ENCODE results near the gene CYP27C1. TPM values are rescaled to one million over a fixed set of nuclear protein-coding genes. Genes with fewer than 3 reads are reported as not detected.

Gene CYP27C1
- total RNA-seq, 2 experiments from 2014 or later, result not detected

DNA sequence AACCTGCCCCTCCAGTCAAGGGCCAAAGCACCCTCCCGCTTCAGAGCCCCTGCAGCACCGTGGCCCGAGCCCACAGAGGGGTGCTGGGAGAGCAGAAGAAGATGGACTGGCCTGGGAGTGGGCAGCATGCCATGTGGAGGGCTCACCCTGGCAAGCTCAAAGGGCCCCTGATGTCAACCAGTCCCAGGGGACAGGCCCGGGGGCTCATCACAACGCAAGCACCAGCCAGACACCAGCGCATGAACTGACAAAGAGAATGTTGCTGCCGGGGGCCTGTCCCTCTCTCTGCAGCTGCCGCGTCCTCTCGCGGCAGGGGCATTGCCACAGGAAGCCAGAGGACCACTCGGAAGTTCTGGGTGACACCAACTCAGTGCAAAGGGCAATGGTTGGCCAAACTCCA is 82.9 kb downstream of the CYP27C1 start:
- Histone ChIP-seq H3K4me3 (ENCODE audit: low read length) (no peak overlapping the region), H3K36me3 (ENCODE audit: insufficient read depth, low read length) (no peaks in the 10 kb centered on the region), H3K27me3 (ENCODE audit: control insufficient read depth in 1 of 2, insufficient read depth in 2 of 2, low read length in 2 of 2) (no peaks in the 10 kb centered on the region), H3K9me3 (ENCODE audit: control insufficient read depth in 1 of 2, insufficient read depth in 1 of 2, low read length in 2 of 2) (no peaks in the 10 kb centered on the region), H3K4me1 (ENCODE audit: insufficient read depth, low read length) (no peaks in the 10 kb centered on the region), H3K27ac (ENCODE audit: low read depth in 1 of 2, low read length in 2 of 2) (no peak overlapping the region)
- Mint-ChIP-seq H3K9me3 (no peaks in the 10 kb centered on the region), H3K36me3 (ENCODE audit: low read depth) (no peaks in the 10 kb centered on the region), H3K27ac (no peak overlapping the region), H3K27me3 (no peaks in the 10 kb centered on the region), H3K4me1 (ENCODE audit: low read depth) (no peaks in the 10 kb centered on the region), H3K4me3 (no peak overlapping the region)
- POLR2A ChIA-PET, result no interaction called here
- TF ChIP-seq, protein P1, sequence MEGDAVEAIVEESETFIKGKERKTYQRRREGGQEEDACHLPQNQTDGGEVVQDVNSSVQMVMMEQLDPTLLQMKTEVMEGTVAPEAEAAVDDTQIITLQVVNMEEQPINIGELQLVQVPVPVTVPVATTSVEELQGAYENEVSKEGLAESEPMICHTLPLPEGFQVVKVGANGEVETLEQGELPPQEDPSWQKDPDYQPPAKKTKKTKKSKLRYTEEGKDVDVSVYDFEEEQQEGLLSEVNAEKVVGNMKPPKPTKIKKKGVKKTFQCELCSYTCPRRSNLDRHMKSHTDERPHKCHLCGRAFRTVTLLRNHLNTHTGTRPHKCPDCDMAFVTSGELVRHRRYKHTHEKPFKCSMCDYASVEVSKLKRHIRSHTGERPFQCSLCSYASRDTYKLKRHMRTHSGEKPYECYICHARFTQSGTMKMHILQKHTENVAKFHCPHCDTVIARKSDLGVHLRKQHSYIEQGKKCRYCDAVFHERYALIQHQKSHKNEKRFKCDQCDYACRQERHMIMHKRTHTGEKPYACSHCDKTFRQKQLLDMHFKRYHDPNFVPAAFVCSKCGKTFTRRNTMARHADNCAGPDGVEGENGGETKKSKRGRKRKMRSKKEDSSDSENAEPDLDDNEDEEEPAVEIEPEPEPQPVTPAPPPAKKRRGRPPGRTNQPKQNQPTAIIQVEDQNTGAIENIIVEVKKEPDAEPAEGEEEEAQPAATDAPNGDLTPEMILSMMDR (IDR thresholded peaks at IDR 0.05), result no peak
- CTCF ChIA-PET, result no interaction called here
- intact Hi-C loops (cut with DNase I, micrococcal nuclease), result no loop called here
- DNase-seq (no peak), ATAC-seq (ENCODE audit: poor library complexity) (no peak)

DNA sequence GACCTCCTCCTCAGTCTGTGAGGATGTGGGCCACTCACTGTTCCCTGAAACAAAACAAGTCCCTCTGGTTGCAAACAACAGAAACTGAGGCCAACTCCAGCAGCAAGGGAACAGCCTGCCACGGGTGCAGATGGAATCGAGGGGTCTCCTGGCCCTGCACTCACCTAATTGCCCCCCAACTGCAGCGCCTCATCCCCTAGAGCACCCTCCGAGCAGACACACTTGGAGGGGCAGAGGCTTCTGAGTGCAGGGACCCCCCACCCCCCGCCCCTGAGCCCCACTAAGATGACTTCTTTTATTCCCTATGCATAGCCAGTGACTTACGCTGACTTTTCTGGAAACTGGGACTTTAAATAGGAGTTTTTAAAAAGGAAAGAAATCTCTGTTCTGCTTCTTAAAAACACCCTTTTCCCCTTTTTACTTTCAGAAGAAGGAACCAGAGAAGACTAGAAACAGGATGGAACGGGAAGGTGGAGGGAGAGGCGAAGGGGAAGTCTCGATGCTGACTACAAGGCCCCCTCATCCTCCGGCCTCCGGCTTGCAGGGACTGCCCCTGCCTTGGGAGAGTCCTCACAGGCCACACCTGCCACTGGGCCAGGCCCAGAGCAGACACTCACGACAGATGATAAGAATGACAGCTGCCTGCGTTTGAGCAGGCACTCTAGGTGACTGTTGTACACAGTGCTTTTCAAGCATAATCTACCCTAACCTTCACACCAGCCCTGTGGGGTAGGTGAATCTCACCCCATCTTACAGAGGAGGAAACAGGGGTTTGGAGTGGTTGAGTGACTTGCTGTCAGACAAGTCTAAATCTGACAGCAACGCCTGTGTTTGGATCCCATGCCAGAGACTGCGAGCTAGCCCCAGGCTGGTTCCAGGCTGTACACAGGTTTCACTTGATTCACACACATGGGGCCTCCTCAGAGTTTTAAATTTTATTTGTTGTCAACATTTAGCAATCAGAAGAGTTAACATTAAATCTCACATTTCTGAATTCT is 85.0 kb downstream of the CYP27C1 start:
- Histone ChIP-seq H3K4me3 (ENCODE audit: low read length) (no peak overlapping the region), H3K27me3 (ENCODE audit: control insufficient read depth in 1 of 2, insufficient read depth in 2 of 2, low read length in 2 of 2) (no peaks in the 10 kb centered on the region), H3K9me3 (ENCODE audit: control insufficient read depth in 1 of 2, insufficient read depth in 1 of 2, low read length in 2 of 2) (no peaks in the 10 kb centered on the region), H3K4me1 (ENCODE audit: insufficient read depth, low read length) (no peaks in the 10 kb centered on the region), H3K27ac (ENCODE audit: low read depth in 1 of 2, low read length in 2 of 2) (no peak overlapping the region), H3K36me3 (ENCODE audit: insufficient read depth, low read length) (no peaks in the 10 kb centered on the region)
- Mint-ChIP-seq H3K4me3 (no peak overlapping the region), H3K4me1 (ENCODE audit: low read depth) (no peaks in the 10 kb centered on the region), H3K36me3 (ENCODE audit: low read depth) (no peaks in the 10 kb centered on the region), H3K27me3 (no peaks in the 10 kb centered on the region), H3K27ac (no peak overlapping the region), H3K9me3 (no peaks in the 10 kb centered on the region)
- CTCF ChIA-PET, result no interaction called here
- TF ChIP-seq, protein P1 (IDR thresholded peaks at IDR 0.05), result no peak
- DNase-seq, result peak in 2 of 14 experiments; percentile 31 to 36
- no peak for ATAC-seq (ENCODE audit: poor library complexity)
- intact Hi-C loops (cut with DNase I, micrococcal nuclease), result no loop called here
- POLR2A ChIA-PET, result no interaction called here

DNA sequence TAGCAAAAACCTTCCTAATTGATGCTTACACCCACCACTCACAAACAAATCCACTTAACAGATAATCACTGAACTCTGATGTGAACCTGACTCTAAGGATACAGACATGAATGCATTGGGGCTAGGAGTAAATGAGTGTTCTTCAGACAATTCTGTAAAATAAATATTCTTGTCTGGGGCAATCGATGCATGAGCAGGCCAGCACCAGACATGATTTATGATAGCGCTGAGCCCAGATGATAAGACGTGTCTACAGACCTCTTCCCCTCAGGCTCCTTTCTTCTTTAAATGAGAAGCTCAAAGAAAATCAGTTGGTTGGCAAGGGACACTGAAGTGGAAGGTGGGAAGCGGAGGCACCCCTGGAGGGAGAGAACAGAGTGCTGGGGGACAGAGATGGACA is 85.9 kb downstream of the CYP27C1 start:
- Histone ChIP-seq H3K4me1 (ENCODE audit: insufficient read depth, low read length) (no peaks in the 10 kb centered on the region), H3K36me3 (ENCODE audit: insufficient read depth, low read length) (no peaks in the 10 kb centered on the region), H3K27ac (ENCODE audit: low read depth in 1 of 2, low read length in 2 of 2) (no peak overlapping the region), H3K27me3 (ENCODE audit: control insufficient read depth in 1 of 2, insufficient read depth in 2 of 2, low read length in 2 of 2) (no peaks in the 10 kb centered on the region), H3K4me3 (ENCODE audit: low read length) (no peak overlapping the region), H3K9me3 (ENCODE audit: control insufficient read depth in 1 of 2, insufficient read depth in 1 of 2, low read length in 2 of 2) (no peaks in the 10 kb centered on the region)
- TF ChIP-seq, protein P1 (IDR thresholded peaks at IDR 0.05), result no peak
- DNase-seq (no peak), ATAC-seq (ENCODE audit: poor library complexity) (no peak)
- H3K4me1 Mint-ChIP-seq (ENCODE audit: low read depth), result no peaks in the 10 kb centered on the region
- ChIA-PET CTCF (no interaction called here), POLR2A (no interaction called here)
- H3K9me3 Mint-ChIP-seq, result no peaks in the 10 kb centered on the region
- no peaks in the 10 kb centered on the region for H3K27me3 Mint-ChIP-seq
- H3K27ac Mint-ChIP-seq, result no peak overlapping the region
- no peak overlapping the region for H3K4me3 Mint-ChIP-seq
- no peaks in the 10 kb centered on the region for H3K36me3 Mint-ChIP-seq (ENCODE audit: low read depth)
- intact Hi-C loops (cut with DNase I, micrococcal nuclease), result no loop called here

Other genes starting within 250 kb of the CYP27C1 start
- gene BIN1, start 113.1 kb downstream of the CYP27C1 start, total RNA-seq, result 100 to 1,000 TPM in 1 of 2 experiments, 10 to 100 TPM in 1; 98.8 to 104 TPM
- 10 to 100 TPM; 40.0 to 44.0 TPM for gene ERCC3, start 73.8 kb upstream of the CYP27C1 start, total RNA-seq
- 100 to 1,000 TPM; 103 to 105 TPM for gene MAP3K2, start 167.7 kb upstream of the CYP27C1 start, total RNA-seq
- gene PROC, start 198.1 kb upstream of the CYP27C1 start, total RNA-seq, result under 1 TPM in 1 of 2 experiments, not detected in 1; 0.28 TPM

All from CD4-positive, alpha-beta T cell (primary cell).